ENCODE results near the gene MIA2. TPM values are rescaled to one million over a fixed set of nuclear protein-coding genes. Genes with fewer than 3 reads are reported as not detected.
"Not testable (repeated sequence)": the region's sequence is repeated elsewhere in the genome, so short reads cannot be mapped to it uniquely, and the experiment has no call there.

MIA2 gene, protein sequence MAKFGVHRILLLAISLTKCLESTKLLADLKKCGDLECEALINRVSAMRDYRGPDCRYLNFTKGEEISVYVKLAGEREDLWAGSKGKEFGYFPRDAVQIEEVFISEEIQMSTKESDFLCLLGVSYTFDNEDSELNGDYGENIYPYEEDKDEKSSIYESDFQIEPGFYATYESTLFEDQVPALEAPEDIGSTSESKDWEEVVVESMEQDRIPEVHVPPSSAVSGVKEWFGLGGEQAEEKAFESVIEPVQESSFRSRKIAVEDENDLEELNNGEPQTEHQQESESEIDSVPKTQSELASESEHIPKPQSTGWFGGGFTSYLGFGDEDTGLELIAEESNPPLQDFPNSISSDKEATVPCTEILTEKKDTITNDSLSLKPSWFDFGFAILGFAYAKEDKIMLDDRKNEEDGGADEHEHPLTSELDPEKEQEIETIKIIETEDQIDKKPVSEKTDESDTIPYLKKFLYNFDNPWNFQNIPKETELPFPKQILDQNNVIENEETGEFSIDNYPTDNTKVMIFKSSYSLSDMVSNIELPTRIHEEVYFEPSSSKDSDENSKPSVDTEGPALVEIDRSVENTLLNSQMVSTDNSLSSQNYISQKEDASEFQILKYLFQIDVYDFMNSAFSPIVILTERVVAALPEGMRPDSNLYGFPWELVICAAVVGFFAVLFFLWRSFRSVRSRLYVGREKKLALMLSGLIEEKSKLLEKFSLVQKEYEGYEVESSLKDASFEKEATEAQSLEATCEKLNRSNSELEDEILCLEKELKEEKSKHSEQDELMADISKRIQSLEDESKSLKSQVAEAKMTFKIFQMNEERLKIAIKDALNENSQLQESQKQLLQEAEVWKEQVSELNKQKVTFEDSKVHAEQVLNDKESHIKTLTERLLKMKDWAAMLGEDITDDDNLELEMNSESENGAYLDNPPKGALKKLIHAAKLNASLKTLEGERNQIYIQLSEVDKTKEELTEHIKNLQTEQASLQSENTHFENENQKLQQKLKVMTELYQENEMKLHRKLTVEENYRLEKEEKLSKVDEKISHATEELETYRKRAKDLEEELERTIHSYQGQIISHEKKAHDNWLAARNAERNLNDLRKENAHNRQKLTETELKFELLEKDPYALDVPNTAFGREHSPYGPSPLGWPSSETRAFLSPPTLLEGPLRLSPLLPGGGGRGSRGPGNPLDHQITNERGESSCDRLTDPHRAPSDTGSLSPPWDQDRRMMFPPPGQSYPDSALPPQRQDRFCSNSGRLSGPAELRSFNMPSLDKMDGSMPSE (N-terminal part only)
- total RNA-seq (2014; rRNA removed; shearing (Covaris generic)): 16.9 and 17.9 TPM in 2 replicates
- 12.3 and 16.3 TPM in 2 replicates for polyA plus RNA-seq (2015; cell fraction: cytosol; rRNA removed)
- polyA plus RNA-seq (2015; cell fraction: nucleus; rRNA removed): 15.8 and 18.6 TPM in 2 replicates

DNA sequence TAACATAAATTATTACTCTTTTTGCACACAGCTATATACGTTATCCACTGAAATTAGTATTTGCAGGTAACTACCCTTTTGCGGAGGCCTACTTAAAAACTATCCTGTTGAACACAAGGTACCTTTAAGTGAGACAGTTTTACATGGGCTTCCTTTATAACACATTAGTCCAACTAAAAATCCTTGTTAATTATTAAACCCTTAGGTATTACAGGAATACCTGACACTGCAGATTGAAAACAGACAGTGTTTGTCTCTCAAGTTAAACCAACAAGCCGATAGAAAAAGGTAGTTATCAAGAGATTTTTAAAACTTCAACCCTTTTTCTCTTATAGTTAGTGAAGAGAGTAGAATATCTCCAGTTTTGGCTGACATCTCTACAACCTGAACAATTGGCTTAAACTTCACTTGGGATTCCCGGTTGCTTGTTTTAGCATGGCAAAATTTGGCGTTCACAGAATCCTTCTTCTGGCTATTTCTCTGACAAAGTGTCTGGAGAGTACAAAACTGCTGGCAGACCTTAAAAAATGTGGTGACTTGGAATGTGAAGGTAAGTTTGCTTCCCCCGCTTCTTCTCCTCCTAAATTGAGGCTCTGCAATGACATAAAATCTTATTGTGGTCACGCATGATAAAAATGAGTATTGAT lies at the start of gene MIA2:
MIA2 (plus strand) TSS at position 236 of the 647 bp plus-strand sequence; CDS start at position 436, 200 bp downstream.
- in situ Hi-C loops (cut with HindIII; ENCODE audit: low pct_unique_long_range_greater_than_20kb, low sequenced_read_pairs): no loop called here
- DNase-seq (ENCODE audit: low read depth, low spot score): no peak

GRCh38 chr14:39184628-39185255 lies 49.0 kb upstream of the MIA2 start:
- in situ Hi-C loops (cut with HindIII; ENCODE audit: low pct_unique_long_range_greater_than_20kb, low sequenced_read_pairs): no loop called here
- DNase-seq (ENCODE audit: low read depth, low spot score): no peak

- DNase-seq (ENCODE audit: low read depth, low spot score): no peak
- in situ Hi-C loops (cut with HindIII; ENCODE audit: low pct_unique_long_range_greater_than_20kb, low sequenced_read_pairs): no loop called here
Measured at GRCh38 chr14:39185256-39186049, 48.3 kb upstream of the MIA2 start.

GRCh38 chr14:39186941-39187525 lies 46.7 kb upstream of the MIA2 start:
- in situ Hi-C loops (cut with HindIII; ENCODE audit: low pct_unique_long_range_greater_than_20kb, low sequenced_read_pairs): no loop called here

GRCh38 chr14:39203659-39204606 lies 29.8 kb upstream of the MIA2 start:
- no peak for DNase-seq (ENCODE audit: low read depth, low spot score)
- in situ Hi-C loops (cut with HindIII; ENCODE audit: low pct_unique_long_range_greater_than_20kb, low sequenced_read_pairs): no loop called here

More at GRCh38 chr14:39186941-39187525, 46.7 kb upstream of the MIA2 start:
- DNase-seq (ENCODE audit: low read depth, low spot score): no peak

GRCh38 chr14:39207430-39207829 lies 26.3 kb upstream of the MIA2 start:
- in situ Hi-C loops (cut with HindIII; ENCODE audit: low pct_unique_long_range_greater_than_20kb, low sequenced_read_pairs); DNase-seq (ENCODE audit: low read depth, low spot score): not testable (repeated sequence)

- in situ Hi-C loops (cut with HindIII; ENCODE audit: low pct_unique_long_range_greater_than_20kb, low sequenced_read_pairs): no loop called here
- DNase-seq (ENCODE audit: low read depth, low spot score): no peak
Measured at GRCh38 chr14:39211109-39211741, 22.5 kb upstream of the MIA2 start.

DNA sequence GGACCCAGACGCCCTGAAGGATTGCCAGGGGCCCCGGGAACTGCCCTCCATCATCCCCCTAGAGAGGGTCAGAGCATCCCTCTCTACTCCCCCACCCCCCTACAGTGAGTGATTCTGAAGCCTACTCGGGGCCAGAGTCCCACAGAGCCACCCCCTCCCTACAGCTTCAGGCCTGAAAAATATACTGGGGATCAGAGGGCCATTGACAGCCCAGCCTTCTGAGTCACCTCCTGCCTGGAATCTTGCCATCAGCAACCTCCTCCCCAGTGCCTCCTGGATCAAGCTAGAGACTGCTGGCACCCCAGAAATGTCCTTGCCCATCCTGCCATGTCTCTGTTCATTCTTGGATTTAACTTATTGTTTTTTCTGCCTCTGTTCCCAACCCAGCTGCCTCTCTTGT lies 21.7 kb upstream of the MIA2 start:
- in situ Hi-C loops (cut with HindIII; ENCODE audit: low pct_unique_long_range_greater_than_20kb, low sequenced_read_pairs): no loop called here
- DNase-seq (ENCODE audit: low read depth, low spot score): no peak

DNA sequence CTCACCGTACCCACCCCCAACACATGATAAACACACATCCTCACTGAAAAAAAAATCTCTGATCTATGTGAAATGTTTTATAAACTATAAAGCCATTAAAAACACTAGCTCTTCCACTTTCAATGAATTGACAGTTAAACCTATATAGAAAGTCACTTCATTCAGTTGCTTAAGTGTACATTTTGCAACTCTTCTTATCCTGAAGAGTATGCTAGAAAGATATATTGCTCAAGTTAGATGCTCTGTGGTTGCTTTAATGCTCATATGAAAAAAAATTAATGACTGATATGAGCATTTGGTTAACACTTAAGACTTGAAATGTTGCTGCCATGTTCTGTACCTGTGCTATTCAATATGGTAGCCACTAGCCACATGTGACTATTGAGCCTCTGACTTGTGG lies 21.0 kb upstream of the MIA2 start:
- in situ Hi-C loops (cut with HindIII; ENCODE audit: low pct_unique_long_range_greater_than_20kb, low sequenced_read_pairs): no loop called here
- no peak for DNase-seq (ENCODE audit: low read depth, low spot score)

GRCh38 chr14:39217214-39217879 lies 16.4 kb upstream of the MIA2 start:
- in situ Hi-C loops (cut with HindIII; ENCODE audit: low pct_unique_long_range_greater_than_20kb, low sequenced_read_pairs): no loop called here
- DNase-seq (ENCODE audit: low read depth, low spot score): no peak

- DNase-seq (ENCODE audit: low read depth, low spot score): no peak
- in situ Hi-C loops (cut with HindIII; ENCODE audit: low pct_unique_long_range_greater_than_20kb, low sequenced_read_pairs): no loop called here
Measured at GRCh38 chr14:39218171-39218769, 15.4 kb upstream of the MIA2 start.

DNA sequence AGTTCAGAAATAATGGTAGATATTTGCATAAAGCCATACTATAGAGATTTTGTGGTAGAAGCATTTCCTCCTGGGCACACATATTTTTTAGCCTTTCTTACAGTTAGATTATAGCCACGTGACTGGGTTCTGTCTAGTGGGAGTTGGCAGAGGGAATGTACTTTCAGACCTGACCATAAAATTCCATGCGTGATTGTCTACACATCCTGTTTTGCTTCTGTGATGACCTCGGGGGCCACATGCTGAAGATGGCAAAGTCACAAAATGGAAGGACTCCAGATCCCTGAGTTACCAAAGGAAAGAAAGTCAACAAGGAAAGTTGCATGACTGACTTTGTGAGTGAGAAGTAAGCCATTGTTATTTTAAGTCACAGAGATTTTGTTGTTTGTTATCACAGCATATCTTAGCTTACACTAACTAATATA lies 14.6 kb upstream of the MIA2 start:
- in situ Hi-C loops (cut with HindIII; ENCODE audit: low pct_unique_long_range_greater_than_20kb, low sequenced_read_pairs): no loop called here

GRCh38 chr14:39220473-39220872 lies 13.2 kb upstream of the MIA2 start:
- in situ Hi-C loops (cut with HindIII; ENCODE audit: low pct_unique_long_range_greater_than_20kb, low sequenced_read_pairs); DNase-seq (ENCODE audit: low read depth, low spot score): not testable (repeated sequence)

More for the DNA sequence above, 14.6 kb upstream of the MIA2 start:
- no peak for DNase-seq (ENCODE audit: low read depth, low spot score)

Data from SK-MEL-5 (cell line).